ENCODE data around the gene TFR2. TPM values are rescaled to one million over a fixed set of nuclear protein-coding genes. Genes with fewer than 3 reads are reported as not detected.

Gene TFR2
- total RNA-seq, 1 experiment from 2014 or later: 9.1 TPM

- DNase-seq (ENCODE audit: low read depth, low spot score) (no peak), ATAC-seq (peak; percentile 8; the same call in 1 of the 2 replicates)
- Histone ChIP-seq H3K4me1 (ENCODE audit: control insufficient read depth, insufficient read depth, low read length) (peaks cover 5% of the 10 kb centered on the region), H3K27ac (ENCODE audit: low read length) (peak overlapping the region; percentile 78), H3K9me3 (ENCODE audit: control insufficient read depth, insufficient read depth, low read depth, low read length) (no peaks in the 10 kb centered on the region), H3K4me3 (ENCODE audit: low read depth in 2 of 2, low read length in 2 of 2) (peak overlapping the region; percentile 80 to 82), H3K27me3 (ENCODE audit: control insufficient read depth, insufficient read depth, low read length) (no peaks in the 10 kb centered on the region), H3K36me3 (ENCODE audit: control insufficient read depth, insufficient read depth, low read length) (no peaks in the 10 kb centered on the region)
- POLR2A ChIA-PET: interaction anchor here (0.5 to 0.8 kb wide), 4 partner anchors 15 to 1132 kb away, joined by 3 to 6 read pairs (median 4); no protein-coding TSS in a partner anchor
- in situ Hi-C loops (cut with HindIII; ENCODE audit: low pct_unique_long_range_greater_than_20kb, low sequenced_read_pairs): no loop called here
- CTCF ChIA-PET: interaction anchor here (0.5 to 1.5 kb wide), 9 partner anchors 13 to 79 kb away, joined by 3 to 8 read pairs (median 6); no protein-coding TSS in a partner anchor
- intact Hi-C loops (cut with micrococcal nuclease; ENCODE audit: unreplicated experiment): no loop called here
- TF ChIP-seq SIN3A (IDR thresholded peaks at IDR 0.05; ENCODE audit: borderline replicate concordance, insufficient read depth, low read depth, low read length) (no peak; the same call in 1 of the 2 replicates), POLR2AphosphoS5 (IDR thresholded peaks at IDR 0.05; ENCODE audit: low read depth, low read length) (no peak), CTCF (IDR thresholded peaks at IDR 0.05) (no peak), TCF7L2 (IDR thresholded peaks at IDR 0.05; ENCODE audit: low read depth, low read length) (no peak), REST (IDR thresholded peaks at IDR 0.05; ENCODE audit: insufficient read depth in 1 of 2, low read depth in 2 of 2, low read length in 1 of 2) (no peak)
- BruUV-seq (replicated peaks): TSS peak; percentile 92
These were observed 28.5 kb downstream of the TFR2 start for GRCh38 chr7:100612730-100613390.

GRCh38 chr7:100611983-100612729 is 29.2 kb downstream of the TFR2 start, which contains the start of gene MOSPD3:
Gene MOSPD3 (plus strand): TSS chr7:100612540. CDS start chr7:100612792, 252 bp downstream.
- intact Hi-C loops (cut with micrococcal nuclease; ENCODE audit: unreplicated experiment) (no loop called here), in situ Hi-C loops (cut with HindIII; ENCODE audit: low pct_unique_long_range_greater_than_20kb, low sequenced_read_pairs) (no loop called here)
- peak within 1 kb of the TSS; percentile 80 to 82 for H3K4me3 ChIP-seq (ENCODE audit: low read depth in 2 of 2, low read length in 2 of 2)
- H3K27me3 ChIP-seq (ENCODE audit: control insufficient read depth, insufficient read depth, low read length): no peaks in the 10 kb centered on the region
- peak; percentile 100 for DNase-seq (ENCODE audit: low read depth, low spot score)
- ChIA-PET CTCF (interaction anchor here (0.5 to 1.5 kb wide), 7 partner anchors 17 to 78 kb away, joined by 4 to 8 read pairs (median 6); no protein-coding TSS in a partner anchor), POLR2A (interaction anchor here (0.6 to 0.8 kb wide), 3 partner anchors 14 to 107 kb away, joined by 3 to 4 read pairs (median 4); no protein-coding TSS in a partner anchor)
- H3K4me1 ChIP-seq (ENCODE audit: control insufficient read depth, insufficient read depth, low read length): peaks cover 5% of the 10 kb centered on the region
- TF ChIP-seq CTCF (IDR thresholded peaks at IDR 0.05): no peak
- TF ChIP-seq POLR2AphosphoS5 (IDR thresholded peaks at IDR 0.05; ENCODE audit: low read depth, low read length): peak; percentile 84
- no peak for TF ChIP-seq REST (IDR thresholded peaks at IDR 0.05; ENCODE audit: insufficient read depth in 1 of 2, low read depth in 2 of 2, low read length in 1 of 2)
- peak; percentile 50; the same call in 1 of the 2 replicates for TF ChIP-seq SIN3A (IDR thresholded peaks at IDR 0.05; ENCODE audit: borderline replicate concordance, insufficient read depth, low read depth, low read length)
- peak; percentile 84 for TF ChIP-seq TCF7L2 (IDR thresholded peaks at IDR 0.05; ENCODE audit: low read depth, low read length)
- H3K9me3 ChIP-seq (ENCODE audit: control insufficient read depth, insufficient read depth, low read depth, low read length): no peaks in the 10 kb centered on the region
- BruUV-seq (replicated peaks): no TSS peak
- H3K36me3 ChIP-seq (ENCODE audit: control insufficient read depth, insufficient read depth, low read length): no peaks in the 10 kb centered on the region
- peak within 1 kb of the TSS; percentile 86 for H3K27ac ChIP-seq (ENCODE audit: low read length)
- ATAC-seq: peak; percentile 98
